HG03045 (cell line): Measurements from ENCODE around the gene RGS3.

ENCODE experiments used
- ATAC-seq: cut with Tn5 transposase; IDR thresholded peaks from one replicate; pipeline ENCODE4 v1.9.1; 2021; ENCODE audit warnings: mild to moderate bottlenecking, moderate library complexity; ENCODE audit not compliant: unreplicated experiment

The RGS3 gene

DNA sequence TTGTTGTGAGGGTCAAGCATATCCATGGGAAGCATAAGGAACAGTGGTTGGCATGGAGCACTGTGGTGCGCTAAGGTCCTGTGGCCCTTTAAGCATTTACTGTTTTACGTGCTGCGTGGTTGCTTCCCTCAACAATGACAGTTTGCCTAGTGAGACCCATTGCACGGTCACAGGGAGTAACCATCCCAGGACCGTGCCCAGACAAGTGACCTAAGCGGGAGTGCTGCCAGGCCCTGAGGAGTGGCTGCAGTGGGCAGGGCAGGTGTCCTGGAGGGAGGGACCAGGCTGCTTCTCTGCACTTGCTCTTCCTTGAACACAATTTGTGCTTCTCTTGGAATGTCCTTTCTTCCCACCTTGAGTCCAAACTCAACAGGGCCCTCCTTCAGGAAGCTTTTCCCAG lies 64.6 kb downstream of the RGS3 start:
- no peak for ATAC-seq

- no peak for ATAC-seq
Observed at GRCh38 chr9:113528811-113529210, 65.3 kb downstream of the RGS3 start.

GRCh38 chr9:113529336-113530009 lies 65.9 kb downstream of the RGS3 start:
- ATAC-seq, result no peak

DNA sequence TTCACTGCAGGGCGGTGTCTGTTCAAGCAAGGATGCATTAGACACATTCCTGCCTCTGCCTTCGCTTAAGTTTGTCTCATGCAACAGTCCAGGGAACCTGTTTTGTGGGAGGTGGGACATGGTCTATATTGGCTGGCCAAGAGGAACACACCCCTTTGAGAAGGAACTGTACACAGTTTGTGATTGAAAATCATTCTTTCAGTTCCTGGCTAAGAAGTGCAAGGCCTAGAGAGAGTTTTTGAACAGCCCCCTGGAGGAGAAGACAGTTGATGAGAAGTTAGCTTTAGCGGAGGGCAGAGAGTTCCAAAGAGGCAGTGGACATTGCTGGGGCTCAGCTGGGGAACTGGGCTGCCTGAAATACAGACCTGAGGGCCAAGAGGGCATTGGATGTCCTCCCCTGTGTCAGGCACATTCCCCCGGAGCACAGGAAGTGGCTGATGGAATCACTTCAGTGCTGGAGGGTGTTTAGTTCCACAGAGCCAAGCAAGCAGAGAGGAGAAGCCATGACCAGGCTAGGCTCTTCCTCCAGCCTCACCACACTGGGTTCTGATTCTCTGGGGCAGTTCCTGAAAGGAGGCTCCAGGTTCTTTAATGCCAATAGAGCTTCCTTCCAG lies 66.6 kb downstream of the RGS3 start:
- no peak for ATAC-seq

- no peak for ATAC-seq
Observed at GRCh38 chr9:113530942-113531341, 67.4 kb downstream of the RGS3 start.

- no peak for ATAC-seq
Observed at GRCh38 chr9:113531919-113532808, 68.6 kb downstream of the RGS3 start.

GRCh38 chr9:113532809-113533190 lies 69.3 kb downstream of the RGS3 start:
- ATAC-seq, result no peak

GRCh38 chr9:113533335-113534225 lies 70.1 kb downstream of the RGS3 start:
- ATAC-seq, result no peak

DNA sequence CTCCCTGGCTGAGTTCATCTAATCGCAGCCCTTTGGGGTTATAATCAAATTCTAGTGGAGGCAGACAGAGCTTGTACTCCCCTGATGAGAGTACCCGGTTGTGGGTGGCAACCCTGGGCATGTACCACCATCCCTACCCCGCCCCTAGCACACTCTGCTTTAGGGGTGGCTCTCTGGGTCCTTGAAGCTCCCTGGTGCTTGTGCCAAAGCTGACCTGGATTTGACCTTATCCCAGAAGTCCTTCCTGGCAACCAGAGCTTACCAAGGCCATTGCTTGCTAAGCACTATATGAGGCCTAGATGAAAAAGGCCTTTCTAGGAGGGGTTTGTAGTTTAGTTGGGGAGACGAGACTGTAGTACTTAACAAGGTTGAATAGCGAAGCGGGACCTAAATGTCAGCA lies 72.2 kb downstream of the RGS3 start:
- no peak for ATAC-seq

DNA sequence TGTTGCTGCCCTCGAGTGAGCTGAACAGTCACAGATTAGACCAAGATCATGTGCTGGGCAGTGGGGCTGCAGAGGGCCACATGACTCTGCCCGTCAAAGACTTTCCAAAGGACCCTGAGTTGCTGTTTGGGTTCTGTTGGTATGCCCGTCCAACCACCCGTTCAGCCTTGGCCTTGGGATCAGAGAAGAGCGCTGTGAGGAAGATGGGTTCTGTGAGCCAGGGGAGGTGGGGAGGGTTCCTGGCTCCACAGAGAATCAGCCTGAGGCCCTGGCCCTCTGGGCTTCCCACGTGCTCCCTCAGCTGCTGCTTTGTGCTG lies 72.6 kb downstream of the RGS3 start:
- no peak for ATAC-seq

DNA sequence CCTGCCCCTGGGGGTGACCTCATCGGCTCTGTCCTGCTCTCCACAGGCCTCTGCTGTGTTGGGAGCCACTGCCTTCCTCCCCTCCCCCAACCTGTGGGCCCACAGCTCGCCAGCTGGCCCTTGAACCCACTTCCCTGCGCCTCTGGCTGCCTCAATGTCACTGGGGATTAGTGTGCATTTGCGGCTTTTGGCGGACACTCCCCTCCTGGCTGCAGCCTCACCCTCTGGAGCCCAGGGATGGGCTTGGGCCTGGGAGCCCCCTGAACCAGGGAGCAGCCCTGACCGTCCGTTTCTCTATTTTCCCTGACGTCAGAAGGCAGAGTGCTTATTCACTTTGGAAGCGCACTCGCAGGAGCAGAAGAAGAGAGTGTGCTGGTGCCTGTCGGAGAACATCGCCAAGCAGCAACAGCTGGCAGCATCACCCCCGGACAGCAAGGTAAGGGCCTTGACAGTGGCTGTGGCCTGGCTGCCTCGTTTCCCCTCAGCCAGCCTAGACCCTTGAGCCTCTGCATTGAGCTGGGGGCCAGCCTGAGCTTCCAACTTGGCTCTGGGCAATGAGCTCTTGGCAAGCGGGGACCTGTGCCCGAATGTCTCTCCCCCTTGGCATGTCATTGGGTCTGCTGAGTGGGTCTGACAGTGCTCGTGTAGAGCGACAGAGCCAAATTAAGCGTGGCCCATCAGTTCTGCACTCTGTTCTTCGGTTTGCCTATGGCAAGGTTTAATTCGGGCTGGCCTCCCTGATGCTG lies 73.1 kb downstream of the RGS3 start:
- ATAC-seq, result no peak

- ATAC-seq, result no peak
Observed at GRCh38 chr9:113537229-113537810, 73.8 kb downstream of the RGS3 start.

DNA sequence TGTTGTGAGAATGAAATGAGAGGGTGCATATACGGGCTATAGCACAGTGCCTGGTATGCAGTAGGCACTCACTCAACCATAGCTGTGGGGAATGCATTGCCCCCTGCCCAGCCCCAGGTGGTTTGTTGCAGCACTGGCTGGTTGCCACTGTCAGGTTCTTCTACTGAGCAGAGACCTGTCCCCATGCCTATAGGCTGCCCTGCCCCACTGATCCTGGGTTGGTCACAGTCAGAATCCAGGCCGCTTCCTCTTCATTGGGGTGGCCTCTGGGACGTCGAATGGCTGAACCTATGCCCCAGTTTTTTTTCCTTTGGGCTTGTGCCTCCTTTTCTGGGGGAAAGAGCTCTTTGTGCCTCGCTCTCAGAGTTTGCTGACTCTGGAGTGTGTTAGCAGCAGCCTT lies 74.6 kb downstream of the RGS3 start:
- ATAC-seq, result no peak

DNA sequence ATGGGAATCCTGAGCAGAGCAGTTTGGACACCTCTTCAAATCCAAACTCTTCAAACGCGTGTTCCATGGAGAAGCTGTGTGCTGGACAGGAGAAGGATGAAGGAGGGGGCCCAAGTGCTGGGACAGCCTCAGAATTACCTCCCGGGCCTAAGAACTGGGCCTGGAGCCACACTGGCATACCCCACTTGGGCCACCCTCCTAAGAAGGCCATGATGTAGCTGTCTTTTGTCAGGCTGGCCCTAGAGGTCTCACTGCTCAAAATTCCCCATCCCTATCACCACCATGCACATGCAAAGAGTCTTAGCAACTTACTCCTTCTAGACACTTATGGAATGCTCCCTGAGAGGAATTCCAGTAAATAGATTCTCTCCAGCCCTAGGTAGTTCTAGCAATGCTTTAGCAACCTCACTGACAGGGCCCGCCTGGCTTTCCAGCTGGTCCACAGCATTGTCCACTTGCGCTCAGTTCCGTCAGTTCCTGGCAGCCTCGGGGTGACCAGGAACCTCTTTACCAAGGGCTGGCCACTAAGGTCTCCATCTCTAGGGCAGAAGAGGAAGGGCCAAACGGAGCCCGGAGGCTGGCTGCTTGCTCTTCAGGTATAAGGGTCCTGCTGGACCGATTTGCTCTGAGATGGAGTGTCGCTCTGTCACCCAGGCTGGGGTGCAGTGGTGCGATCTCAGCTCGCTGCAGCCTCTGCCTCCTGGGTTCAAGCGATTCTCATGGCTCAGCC lies 75.3 kb downstream of the RGS3 start:
- ATAC-seq, result no peak

DNA sequence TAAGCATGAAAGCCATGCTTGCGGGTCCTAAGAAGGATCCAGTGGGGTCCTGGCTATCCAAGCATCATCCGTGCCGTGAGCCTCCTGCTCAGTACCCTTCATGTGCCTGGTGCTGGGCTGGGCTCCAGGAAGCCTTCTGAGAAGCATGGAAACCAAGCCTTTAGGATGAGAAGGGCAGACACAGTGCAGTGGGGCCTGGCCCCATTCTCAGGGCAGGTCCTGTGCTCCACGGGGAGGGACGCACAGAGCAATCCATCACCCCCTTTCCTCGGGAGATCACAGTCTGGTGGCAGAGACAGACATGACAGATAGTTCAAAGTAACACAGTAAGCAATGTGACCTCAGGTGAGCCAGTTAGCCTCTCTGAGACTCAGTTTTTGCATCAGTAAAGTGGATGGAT lies 76.9 kb downstream of the RGS3 start:
- ATAC-seq, result no peak

DNA sequence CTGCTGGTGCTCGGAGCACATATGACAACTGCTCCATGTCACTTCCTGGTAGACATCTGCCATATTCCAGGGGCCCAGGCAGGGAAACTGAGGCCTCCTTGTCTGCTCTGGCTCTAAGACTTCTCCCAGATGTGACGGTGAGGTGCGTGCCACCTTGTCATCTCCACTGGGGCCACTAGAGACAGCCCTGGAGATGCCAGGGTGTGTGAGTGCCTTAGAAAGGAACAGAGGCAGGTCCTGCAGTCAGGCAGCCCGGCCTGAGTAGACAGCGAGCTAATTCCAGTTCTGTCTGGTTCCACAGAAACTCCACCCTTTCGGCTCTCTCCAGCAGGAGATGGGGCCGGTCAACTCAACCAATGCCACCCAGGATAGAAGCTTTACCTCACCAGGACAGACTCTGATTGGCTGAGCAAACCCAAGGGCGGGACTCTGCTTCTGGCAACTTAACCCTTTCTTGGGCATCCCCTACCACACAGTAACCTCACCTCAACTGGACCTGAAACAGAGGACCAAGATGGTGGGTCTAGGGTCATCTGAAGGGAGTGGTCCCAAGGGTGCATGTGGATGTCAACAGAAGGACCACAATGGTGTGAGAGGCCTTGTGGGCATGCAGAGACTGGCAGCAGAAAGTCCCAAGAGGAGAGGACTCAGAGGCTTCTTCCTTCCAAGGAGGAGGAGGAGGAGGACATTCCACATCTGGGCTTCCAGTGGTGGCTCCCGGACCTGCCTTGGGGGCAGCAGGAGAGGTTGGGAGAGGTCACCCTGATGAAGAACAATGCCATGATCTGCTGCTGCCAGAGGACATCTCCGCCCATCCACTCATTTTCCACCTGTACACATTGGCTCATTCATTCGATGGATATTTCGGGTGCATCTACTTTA lies 77.7 kb downstream of the RGS3 start:
- ATAC-seq, result no peak

DNA sequence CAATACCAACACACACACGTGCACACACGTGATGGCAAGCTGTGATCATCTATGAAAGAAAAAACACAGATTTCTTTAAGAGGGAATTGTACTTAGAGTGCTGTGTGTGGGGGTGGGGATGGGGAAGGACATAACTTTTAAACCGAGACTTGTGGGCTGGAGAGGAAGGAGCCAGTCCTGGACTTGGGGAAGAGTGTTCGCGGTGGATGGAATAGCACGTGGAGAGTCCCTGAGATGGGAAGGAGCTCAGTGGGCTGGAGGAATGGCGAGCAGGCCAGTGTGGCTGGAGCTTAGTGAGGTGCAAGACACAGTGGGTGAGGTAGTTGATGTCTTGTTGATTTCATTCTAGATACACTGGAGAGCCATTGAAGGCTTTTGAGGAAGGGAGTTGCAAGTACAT lies 78.5 kb downstream of the RGS3 start:
- no peak for ATAC-seq

GRCh38 chr9:113542741-113543140 lies 79.2 kb downstream of the RGS3 start:
- no peak for ATAC-seq
